ENCODE results near the gene C1orf53.

Gene C1orf53

DNA sequence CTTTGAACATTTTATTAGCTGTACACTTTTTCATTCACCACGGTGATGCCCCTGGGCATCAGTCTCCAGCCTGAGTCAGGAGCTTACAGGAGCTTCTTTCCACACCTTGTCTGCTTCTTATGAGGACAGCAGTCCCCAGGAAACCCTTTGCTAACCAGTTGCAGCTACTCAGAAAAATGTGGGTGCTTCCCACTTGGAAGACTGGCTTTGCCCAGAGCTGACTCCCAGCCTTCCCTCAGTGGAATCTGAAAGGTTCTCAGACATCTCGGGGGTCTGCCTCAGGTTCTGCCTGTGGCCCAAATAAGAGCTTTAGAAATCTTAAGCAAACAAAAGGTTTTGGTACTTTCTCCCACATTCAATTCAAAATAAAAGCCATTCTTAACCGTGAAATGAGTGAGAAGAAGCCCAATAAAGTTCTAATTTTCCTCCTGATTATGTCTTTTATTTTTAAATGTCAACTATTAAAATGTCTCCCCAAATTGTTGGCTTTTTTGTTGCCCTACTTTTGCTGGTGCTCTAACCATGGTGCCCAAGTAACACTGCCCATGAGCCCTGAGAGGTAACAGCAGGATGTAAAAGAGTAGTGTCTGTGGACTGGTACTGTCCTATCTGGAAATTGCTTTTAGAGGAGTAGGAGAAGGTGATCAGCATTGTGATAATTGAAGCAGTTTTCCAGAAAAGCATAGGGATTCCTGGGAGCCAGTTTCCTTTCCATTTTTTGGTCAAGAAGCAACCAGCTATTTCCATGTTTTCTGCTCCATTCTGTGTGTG lies 5.6 kb downstream of the C1orf53 start:
- DNase-seq: no peak

DNA sequence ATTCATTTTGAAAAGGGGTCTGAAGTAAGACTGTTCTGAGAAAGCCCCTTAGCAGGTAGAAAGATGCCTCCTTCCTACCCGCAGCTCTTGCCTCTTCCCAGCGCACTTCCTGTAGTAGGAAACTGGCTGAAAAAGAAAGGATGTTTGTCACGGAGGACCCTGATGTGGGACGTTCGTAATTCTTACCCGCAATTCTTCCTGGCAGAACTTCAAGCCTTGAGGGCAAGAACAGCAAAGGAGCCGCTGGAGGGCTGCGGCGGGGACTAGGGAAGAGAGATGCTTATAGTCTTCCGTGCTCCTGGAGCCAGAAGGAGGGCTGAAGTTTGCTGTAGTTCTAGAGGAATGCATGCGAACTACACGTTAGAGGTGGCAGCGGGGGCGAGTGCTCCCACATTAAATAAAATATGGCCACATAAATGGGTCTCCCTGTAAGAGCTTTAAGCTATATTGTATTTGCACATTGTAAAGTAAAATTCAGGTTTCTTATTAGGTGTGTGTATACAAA lies 6.3 kb downstream of the C1orf53 start:
- no peak for DNase-seq

DNA sequence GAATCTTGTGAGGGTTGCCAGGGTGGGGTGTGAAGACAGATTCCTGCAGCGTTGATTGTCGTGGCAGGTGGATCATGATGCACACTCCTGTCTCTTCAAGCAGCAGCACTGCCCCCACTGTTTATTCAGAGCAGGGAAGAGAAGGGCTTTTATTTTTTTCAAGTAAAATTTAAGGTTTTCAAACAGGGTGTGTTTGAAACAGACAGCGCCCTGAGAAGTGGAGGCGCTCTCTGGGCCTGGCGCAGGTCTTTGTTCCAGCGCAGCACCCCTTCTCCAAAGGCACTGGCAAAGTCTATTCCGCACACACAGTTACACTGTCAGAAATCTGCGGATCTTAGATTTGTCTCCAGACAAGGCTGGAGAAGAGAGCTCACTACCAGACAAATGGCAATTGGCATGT lies 7.0 kb downstream of the C1orf53 start:
- DNase-seq: no peak

DNA sequence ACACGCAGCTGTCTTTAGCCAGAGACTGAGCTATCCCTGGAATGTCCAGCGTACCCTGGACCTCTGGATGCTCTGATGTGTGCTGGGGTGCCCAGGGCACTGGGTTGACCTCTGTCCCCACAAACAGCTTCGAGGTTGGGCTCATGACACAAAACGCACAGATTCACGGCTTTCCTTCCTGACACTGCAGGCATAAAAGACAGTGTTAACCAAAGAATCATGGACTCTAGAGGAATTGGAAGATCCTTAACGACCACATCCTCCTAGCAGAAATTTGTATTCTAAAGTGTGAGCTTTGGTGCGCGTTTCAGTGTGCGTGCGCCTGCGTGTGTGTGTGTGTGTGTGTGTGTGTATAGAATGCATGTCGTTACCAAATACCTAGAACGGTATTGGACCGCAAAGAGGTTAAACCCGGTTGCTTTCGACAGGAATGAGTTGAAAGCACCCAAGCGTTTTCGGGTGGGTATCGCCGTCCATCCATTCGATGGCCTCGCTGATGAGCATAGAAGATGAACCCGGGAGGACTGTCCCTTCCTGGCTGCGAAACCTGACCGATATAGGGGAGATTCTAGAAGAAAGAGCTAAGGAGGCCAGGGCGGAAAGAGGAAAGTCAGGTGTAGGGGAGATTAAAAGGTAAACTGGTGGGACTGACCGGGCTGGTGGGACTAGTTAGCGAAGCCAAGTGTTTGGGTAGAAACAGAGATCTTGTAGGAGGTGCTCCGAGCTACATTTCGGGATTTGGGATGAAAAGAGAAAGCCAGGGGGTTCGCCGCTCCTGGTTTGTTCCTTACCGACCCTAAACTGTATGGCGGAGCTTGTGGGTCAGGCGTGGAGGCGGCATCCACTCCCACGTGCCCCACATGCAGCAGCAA lies 7.9 kb downstream of the C1orf53 start:
- DNase-seq: no peak

DNA sequence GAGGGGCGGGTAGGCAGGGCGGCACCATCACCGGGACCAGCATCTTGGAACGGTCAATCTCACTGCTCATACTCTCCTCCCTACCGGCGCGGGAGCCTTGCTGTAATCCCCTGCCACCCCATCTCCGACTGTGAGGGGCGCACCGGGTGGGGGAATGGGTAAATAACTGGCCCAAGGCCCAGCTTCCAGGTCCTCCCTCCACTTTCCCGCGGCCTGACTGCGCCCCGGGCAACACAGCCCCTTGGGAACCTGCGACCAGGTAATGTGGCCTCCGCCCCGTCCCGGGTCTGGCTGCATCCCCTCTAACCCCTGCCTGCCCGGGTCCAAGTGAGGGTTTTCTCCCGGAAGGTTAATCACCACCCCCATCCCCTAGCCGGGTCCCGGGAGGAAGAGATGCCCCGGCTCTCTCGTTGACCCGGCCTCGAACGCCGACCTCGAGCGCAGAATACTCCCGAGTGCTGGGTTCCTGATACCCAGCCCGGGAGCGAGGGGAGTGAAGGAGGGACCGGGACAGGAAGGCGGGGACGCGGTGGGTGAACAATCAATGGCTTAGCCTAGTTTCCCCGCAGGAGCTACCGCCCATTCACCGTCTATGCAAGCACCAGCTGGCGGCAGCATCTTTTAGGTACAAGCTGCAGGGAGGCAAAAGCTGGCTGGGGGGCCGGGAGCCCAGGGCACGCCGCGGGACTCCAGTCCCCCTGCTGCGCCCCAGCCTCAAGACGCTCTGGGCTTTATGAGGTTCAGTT lies 8.9 kb downstream of the C1orf53 start:
- no peak for DNase-seq

DNA sequence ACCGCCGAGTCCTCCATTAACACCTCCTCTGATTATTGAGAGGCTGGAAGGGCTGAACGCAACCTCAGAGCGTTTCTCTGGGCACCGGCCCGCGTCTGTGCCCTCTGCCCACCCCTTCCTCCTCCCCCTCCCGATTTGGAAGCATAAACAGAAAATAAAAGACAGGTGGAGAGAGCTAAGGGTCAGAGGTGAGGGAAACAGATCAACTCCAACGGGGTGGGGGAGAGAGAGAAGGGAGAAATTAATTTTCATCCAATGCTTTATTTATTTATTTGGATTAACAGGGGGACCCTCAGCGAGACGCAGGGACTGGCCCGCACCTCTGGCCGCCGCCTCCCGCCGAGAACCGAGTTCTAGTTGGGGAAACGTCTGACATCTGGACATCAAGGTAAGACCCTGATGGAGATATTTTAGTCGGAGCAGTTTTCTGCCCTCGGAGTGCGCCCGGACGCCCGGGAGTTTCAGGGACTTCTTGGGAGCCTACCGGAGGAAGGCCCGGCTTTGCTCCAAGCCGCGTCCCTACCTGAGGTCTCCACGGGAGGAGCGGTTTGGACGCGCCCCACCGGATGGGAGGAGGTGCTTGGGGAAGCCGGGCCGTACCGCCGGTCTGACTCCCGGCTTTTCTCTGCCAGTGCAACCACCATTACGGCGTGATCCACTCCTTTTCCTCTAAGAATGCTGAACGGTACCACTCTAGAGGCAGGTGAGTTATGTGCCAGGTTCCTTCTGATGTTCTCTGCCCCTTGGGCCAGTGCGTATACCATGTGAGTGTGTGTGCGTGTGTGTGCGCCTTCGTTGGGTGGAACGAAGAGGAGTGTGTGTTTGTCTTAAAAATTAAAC lies 9.6 kb downstream of the C1orf53 start:
- no peak for DNase-seq

DNA sequence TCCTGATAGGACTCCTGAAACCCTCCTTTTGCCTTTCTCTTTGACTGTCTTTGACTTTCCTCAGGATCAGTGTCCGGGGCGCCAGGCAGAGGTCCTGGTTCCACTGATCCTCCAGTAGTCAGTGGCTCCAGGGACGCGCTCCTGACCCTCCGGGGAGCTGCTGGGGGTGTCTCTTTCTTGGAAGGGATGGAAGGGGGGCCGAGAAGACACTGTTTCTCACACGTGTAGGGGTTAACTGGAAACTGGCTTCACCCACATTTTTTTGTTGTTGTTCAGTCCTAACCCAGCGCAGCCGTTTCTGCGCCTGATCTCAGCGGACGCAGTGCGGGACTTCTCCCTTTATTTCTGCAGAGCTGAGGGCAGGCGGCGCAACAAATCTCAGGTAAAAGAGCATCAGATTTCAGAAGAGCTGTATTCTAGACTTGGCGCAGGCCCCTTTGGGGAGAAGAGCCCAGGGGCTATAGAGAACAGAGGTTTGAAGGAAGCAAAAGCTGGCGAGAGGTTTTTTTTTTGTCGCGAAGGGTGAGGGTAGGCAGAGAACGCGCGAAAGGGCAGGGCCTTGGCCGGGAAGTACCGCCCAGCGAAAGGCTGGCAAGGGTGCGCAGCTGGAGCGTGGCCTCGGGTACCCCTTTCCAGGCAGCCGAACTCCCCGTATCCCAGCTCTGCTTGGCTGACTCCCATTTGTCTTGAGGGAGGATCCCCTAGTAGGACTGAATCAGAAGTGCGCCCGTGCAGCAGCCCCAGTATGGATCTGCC lies 10.5 kb downstream of the C1orf53 start:
- no peak for DNase-seq

DNA sequence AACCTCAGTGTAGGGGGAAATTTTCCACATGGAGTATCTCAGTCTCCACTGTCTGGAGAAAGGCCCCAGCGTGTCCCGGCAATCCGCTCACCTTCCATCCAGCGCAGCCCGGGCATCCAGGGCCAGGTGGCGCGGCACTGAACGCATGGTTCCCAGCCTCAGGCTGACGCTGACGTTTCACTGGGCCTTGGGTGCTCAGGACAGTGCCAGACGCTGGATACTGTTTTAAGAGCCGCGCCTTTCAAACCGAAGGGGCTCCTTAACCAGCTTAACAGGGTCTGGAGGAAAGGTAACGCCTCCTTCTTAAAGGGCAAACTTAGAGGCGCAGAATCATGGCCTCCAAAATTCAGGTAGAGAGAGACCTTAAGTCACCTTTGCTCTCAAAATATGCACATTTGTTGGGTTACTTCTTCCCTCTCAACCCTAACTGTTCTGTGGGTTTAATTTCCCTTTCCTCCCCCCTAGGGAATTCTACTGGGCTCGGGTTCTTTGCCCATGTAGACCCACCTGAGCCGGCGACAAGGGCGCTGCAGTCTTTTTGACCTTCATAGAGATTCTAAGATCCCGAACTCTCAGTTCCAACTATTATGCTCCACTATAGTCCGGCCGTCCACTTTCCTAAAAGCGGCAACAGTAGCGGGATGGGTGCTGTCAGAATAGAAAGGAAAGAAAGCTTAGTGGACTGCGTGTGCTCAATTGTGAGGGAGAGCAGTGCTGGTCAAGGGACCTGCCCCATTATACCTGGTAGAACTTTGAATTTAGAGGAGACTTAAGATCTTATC lies 11.3 kb downstream of the C1orf53 start:
- no peak for DNase-seq

DNA sequence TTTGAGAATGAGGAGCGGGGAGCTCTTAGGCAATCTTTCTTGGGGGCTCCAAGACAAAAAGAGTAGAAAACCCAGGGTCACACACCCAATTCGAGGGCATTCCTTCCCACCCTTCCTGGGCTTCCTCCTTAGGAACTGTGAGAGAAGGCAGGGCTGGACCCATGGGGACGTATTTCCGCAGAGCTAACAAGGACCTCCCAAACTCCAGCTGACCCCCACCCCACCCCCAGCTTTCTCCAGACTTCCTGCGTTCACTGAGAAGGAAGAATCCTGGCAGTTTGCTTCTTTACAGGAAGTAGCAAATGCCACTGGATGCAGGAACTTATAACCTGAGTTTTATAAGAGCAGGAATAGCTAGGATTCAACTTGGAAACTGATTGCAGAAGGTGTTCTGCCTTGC lies 12.1 kb downstream of the C1orf53 start:
- DNase-seq: no peak

DNA sequence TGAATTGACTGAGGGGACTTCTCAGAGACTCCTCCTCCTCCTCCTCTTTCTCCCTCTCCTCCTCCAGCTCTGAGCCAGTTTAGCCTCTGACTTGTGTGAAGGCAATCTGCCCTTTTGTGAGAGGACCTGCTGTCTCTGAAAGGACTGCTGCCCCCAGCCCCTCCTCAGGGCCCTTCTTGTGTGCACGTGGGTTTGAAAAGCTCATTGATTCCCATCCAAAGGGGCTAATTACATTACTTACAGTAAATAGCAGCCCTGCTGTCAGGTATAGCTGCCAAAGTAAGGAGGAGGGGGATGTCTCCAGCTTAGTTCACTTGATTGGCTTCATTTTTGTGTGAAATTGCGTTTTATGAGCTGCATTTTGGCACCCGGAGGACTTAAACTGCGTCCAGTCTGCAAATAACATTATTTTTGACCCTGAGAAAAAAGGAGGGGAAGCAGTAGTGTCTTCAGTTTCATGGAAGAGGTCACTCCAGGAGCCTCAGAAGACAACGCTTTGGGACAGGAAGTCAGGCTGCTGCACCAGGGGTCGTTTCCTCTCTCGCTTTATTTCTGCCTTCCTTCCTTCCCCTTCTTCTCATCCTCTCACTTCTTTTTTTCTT lies 12.9 kb downstream of the C1orf53 start:
- DNase-seq: no peak

DNA sequence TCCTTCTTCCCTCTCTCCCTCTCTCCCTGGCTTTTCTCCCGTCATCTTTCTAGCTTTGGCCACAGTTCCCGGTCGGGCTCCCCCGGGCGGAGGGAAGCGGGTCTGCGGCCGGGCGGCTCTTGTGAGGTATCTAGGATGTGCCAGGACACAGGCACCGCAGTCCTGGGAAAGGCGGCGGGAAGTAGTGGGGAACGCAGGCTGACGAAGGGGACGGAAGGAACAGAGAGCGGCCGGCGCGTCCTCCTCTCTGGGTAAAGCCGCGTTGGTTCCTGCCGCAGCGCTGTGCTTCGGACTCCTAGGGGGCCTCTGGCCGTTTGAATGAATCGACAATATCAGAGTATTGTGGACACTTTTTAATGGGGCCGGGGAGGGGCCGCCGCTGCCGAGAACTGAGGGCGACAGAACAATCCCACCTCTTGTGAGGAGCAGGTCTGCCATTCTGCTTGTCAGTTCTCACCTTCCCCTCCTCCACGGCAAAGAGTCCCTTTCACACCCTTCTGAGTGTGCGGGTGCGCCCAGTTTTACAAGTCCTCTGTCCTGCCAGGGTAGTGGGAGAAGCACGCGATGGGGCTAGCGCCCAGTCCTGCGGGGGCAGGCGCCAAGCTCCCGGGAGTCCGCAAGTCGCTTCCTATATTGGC lies 13.6 kb downstream of the C1orf53 start:
- peak in 3 of 58 donors; percentile 1 to 9 (median 5) for DNase-seq

DNA sequence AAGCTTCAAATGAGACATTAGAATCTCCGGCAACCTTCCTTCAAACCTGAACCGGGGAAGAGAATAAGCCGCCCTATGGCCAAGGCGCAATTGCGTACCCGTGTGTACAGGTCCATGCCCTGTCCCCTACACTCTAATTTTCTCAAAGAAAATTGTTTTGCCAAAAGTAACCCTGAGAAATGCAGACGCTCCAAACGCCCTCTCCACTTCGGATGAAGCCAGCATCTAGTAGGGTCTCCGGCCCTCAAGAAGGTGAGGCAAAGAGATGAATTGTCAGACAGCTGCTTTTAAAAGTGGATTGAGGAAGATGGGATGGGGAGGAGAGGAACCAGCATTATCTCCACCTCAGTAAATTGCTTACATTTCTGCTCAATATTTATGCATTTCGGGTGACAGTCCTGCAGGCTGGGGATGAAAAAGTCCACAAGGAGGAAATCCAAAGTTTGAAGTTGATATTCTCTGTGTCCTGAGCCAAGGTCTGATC lies 14.1 kb downstream of the C1orf53 start:
- no peak for DNase-seq

DNA sequence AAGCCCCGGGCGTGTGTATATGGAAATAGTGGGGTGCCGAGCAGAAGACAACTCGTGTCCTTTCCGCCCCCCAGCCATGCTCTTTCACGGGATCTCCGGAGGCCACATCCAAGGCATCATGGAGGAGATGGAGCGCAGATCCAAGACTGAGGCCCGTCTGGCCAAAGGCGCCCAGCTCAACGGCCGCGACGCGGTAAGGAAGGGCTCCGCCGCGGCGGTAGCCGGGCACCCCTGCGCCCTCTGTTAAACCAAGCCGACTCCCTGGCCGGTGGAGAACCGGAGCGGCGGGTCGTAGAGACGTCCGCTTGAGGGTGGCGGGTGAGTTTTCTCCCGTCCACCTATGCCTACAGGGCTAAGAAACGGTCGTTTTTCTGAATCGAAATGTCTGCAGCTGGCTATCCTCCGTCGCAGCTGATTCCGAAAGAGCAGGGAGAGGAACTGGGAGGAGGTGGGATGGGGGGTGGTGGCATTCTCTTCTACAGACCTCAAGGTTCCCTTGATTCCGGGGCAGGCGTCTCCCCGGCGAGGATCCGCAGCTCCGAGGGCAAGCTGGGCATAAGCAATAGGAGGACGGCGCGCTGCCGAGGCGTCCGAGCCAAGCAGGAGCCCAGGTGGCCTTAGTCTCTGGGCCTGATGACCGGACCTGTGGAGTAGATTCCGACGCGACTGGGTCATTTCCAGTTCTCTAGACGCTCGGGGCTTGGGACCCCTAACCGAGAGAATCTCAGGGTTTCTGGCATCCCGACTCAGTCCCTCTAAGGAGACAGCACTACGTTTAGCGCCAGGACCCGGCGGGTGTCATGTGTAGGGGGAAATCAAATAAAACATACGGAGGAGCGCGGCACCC lies 15.6 kb downstream of the C1orf53 start:
- no peak for DNase-seq

DNA sequence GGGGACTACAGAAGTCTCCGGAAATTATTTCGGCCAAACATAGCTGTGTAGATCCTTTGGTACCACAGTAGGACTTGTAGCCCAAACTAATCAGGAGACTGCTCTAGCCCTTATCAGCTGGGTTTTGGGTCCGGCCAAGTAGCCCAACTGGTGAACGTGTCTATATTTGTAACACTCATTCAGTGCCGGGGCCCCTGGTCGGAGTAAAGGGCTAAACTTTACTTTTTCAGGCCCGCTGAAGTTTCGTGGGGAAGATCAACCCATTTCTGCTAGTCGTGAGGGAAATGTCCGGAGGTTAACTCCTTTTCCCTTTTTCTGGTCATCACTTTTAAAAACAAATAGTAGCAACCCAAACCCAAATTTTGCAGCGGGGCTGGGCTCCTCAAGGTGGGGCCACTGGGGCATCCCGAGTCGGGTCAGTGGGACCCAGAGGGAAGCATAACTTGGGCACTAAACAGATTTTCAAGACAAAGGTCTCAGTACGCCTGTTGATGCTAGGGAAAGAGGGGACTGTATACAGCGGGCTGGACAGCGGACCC lies 16.4 kb downstream of the C1orf53 start:
- DNase-seq: no peak

DNA sequence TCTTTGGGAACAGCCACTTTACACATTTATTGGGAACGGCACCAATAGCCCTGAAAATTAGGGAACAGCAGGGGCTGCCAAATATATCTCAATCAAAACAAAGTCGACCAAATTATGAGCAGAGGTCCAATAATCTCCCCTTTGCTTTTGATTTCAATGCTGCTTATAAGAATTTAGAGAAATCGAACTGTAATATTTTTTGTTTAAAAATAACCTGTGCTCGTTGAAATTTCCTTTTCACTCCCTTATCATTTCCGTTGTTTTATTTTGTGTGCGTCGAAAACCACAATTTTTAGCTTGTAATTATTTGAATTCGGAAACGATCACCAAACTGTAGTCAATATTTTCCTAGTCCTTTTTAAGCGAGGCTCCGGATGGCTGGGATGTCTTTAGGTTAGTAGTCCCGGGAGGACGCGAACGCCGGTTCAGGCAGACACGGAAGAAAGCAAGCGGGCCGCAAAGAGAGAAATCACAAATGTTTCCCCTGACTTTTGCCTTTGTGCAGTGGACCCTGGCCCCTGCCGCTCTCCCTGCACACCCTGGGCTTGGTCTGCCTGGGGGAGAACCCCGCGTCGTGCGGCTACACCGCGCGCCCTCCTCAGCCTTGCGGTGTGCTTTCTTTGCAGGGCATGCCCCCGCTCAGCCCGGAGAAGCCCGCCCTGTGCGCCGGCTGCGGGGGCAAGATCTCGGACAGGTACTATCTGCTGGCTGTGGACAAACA lies 17.1 kb downstream of the C1orf53 start:
- no peak for DNase-seq

DNA sequence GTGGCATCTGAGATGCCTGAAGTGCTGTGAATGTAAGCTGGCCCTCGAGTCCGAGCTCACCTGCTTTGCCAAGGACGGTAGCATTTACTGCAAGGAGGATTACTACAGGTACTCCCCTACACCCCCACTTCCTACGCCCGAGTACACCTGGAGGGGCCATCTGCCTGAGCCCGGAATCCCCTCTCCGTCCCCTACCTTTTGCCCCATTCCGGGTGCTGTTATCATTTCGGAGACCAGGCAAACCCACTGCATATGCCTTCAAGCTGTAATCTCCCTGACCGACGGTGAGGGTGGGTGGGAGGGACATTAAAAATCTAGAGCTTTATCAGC lies 17.6 kb downstream of the C1orf53 start:
- DNase-seq: no peak

Measured in anterior cingulate cortex (tissue), 58 donors.